SK-N-SH treated with all-trans-retinoic acid at 6 μM for 48 hours (cell line): ENCODE results near the gene PRR5L.
A peak's percentile ranks its signal among the peaks of the same experiment; 100 is the strongest.

Source experiments
- ATAC-seq: fragments of 200-7000 bp; cut with Tn5 transposase; 3 replicates; pipeline ENCODE4 v1.9.1; 2020; ENCODE audit warnings: mild to moderate bottlenecking, moderate library complexity
- ARNTL ChIP-seq: fragments of 450-650 bp; formaldehyde crosslinking; IDR thresholded peaks from 2 replicates; pipeline ENCODE4 v1.5.0; 2020; ENCODE audit warnings: low read depth, mild to moderate bottlenecking, moderate library complexity, borderline replicate concordance
- BACH2 ChIP-seq: fragments of 250-450 bp; sonication (Bioruptor Pico); IDR thresholded peaks from 2 replicates; pipeline ENCODE4 v1.9.0; 2021; ENCODE audit warnings: mild to moderate bottlenecking, borderline replicate concordance
- CSDC2 ChIP-seq: fragments of 250-450 bp; sonication (Bioruptor Pico); IDR thresholded peaks from 2 replicates; pipeline ENCODE4 v1.5.0; 2020; ENCODE audit warnings: mild to moderate bottlenecking, moderate library complexity
- CSRNP3 ChIP-seq: fragments of 250-450 bp; sonication (Bioruptor Pico); IDR thresholded peaks from 2 replicates; pipeline ENCODE4 v1.5.1; 2021; ENCODE audit warnings: mild to moderate bottlenecking, moderate library complexity
- ESRRG ChIP-seq: fragments of 250-450 bp; sonication (Bioruptor Pico); IDR thresholded peaks from 2 replicates; pipeline ENCODE4 v1.6.1; 2021; ENCODE audit warnings: mild to moderate bottlenecking
- GLIS3 ChIP-seq: fragments of 250-450 bp; sonication (Bioruptor Pico); IDR thresholded peaks from 2 replicates; pipeline ENCODE4 v1.5.0; 2020; ENCODE audit warnings: mild to moderate bottlenecking, moderate library complexity
- ISL1 ChIP-seq: fragments of 250-450 bp; sonication (Bioruptor Pico); IDR thresholded peaks from 2 replicates; pipeline ENCODE4 v2.1.2; 2022; ENCODE audit warnings: mild to moderate bottlenecking, moderate library complexity
- OSR1 ChIP-seq: fragments of 250-450 bp; sonication (Bioruptor Pico); IDR thresholded peaks from 2 replicates; pipeline ENCODE4 v1.8.0; 2022; ENCODE audit warnings: moderate library complexity, mild to moderate bottlenecking, inconsistent platforms
- POU6F1 ChIP-seq: fragments of 250-450 bp; sonication (Bioruptor Pico); IDR thresholded peaks from 2 replicates; pipeline ENCODE4 v1.8.0; 2021; ENCODE audit warnings: low read depth, mild to moderate bottlenecking, moderate library complexity, borderline replicate concordance
- PPARA ChIP-seq: fragments of 250-450 bp; sonication (Bioruptor Pico); IDR thresholded peaks from 2 replicates; pipeline ENCODE4 v1.5.0; 2020; ENCODE audit warnings: mild to moderate bottlenecking, borderline replicate concordance
- RARB ChIP-seq: fragments of 250-450 bp; sonication (Bioruptor Pico); IDR thresholded peaks from 2 replicates; pipeline ENCODE4 v1.8.0; 2021; ENCODE audit warnings: mild to moderate bottlenecking, moderate library complexity
- SNAI2 ChIP-seq: fragments of 250-450 bp; sonication (Bioruptor Pico); IDR thresholded peaks from 2 replicates; pipeline ENCODE4 v1.5.0; 2020; ENCODE audit warnings: mild to moderate bottlenecking, moderate library complexity
- TCF4 ChIP-seq: fragments of 250-450 bp; sonication (Bioruptor Pico); IDR thresholded peaks from 2 replicates; pipeline ENCODE4 v1.8.0; 2021; ENCODE audit warnings: mild to moderate bottlenecking, moderate library complexity, borderline replicate concordance
- TOX ChIP-seq: fragments of 250-450 bp; sonication (Bioruptor Pico); IDR thresholded peaks from 2 replicates; pipeline ENCODE4 v1.8.0; 2021; ENCODE audit warnings: mild to moderate bottlenecking, moderate library complexity, borderline replicate concordance
- TSHZ2 ChIP-seq: fragments of 250-450 bp; sonication (Bioruptor Pico); IDR thresholded peaks from 2 replicates; pipeline ENCODE4 v1.5.0; 2020; ENCODE audit warnings: mild to moderate bottlenecking, moderate library complexity
- ZFP3 ChIP-seq: fragments of 250-450 bp; sonication (Bioruptor Pico); IDR thresholded peaks from 2 replicates; pipeline ENCODE4 v1.5.0; 2020; ENCODE audit warnings: mild to moderate bottlenecking, moderate library complexity
- ZFP30 ChIP-seq: fragments of 450-650 bp; formaldehyde crosslinking; IDR thresholded peaks from 2 replicates; pipeline ENCODE4 v1.5.0; 2022; ENCODE audit warnings: mild to moderate bottlenecking, moderate library complexity
- ZNF565 ChIP-seq: fragments of 450-650 bp; formaldehyde crosslinking; conservative IDR thresholded peaks from 2 replicates; pipeline ENCODE4 v1.5.0; 2020; ENCODE audit warnings: low read depth, mild to moderate bottlenecking, moderate library complexity
- ZNF70 ChIP-seq: fragments of 450-650 bp; formaldehyde crosslinking; IDR thresholded peaks from 2 replicates; pipeline ENCODE4 v1.5.0; 2020; ENCODE audit warnings: mild to moderate bottlenecking, moderate library complexity
- ZNF8 ChIP-seq: fragments of 450-650 bp; formaldehyde crosslinking; IDR thresholded peaks from 2 replicates; pipeline ENCODE4 v1.5.0; 2020; ENCODE audit warnings: mild to moderate bottlenecking, moderate library complexity
- TF ChIP-seq, protein P1 (sequence below): fragments of 250-450 bp; sonication (Bioruptor Pico); IDR thresholded peaks from 2 replicates; pipeline ENCODE4 v1.8.0; 2020; ENCODE audit warnings: mild to moderate bottlenecking, moderate library complexity, borderline replicate concordance
- TF ChIP-seq, protein P2 (sequence below): fragments of 250-450 bp; sonication (Bioruptor Pico); IDR thresholded peaks from 2 replicates; pipeline ENCODE4 v1.5.1; 2020; ENCODE audit warnings: low read depth, mild to moderate bottlenecking, moderate library complexity

The PRR5L gene

DNA sequence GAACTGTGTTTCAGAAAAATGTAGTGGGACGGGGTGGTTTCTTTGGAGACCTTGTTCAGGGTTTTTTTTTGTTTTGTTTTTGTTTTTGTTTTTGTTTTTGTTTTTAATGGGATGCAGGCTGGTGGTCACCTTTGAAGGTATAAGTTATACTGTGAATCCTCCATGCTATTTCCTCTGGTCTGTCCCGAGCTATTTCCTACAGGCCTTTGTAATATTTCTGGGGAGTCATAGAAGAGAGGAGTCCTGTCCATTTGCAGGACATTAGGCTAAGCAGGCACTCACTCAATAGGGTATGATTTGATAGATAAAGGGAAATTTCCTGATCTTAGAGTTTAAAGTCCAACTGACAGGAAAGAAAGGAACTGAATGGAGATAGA, 136.0 kb downstream of the PRR5L start:
- peak; percentile 55 for ATAC-seq
- no peak for TF ChIP-seq ZNF70
- no peak for TF ChIP-seq BACH2 (CRISPR knock-in tag)
- no peak for TF ChIP-seq CSDC2 (CRISPR knock-in tag)
- TF ChIP-seq, all 23 proteins: peak for 0

DNA sequence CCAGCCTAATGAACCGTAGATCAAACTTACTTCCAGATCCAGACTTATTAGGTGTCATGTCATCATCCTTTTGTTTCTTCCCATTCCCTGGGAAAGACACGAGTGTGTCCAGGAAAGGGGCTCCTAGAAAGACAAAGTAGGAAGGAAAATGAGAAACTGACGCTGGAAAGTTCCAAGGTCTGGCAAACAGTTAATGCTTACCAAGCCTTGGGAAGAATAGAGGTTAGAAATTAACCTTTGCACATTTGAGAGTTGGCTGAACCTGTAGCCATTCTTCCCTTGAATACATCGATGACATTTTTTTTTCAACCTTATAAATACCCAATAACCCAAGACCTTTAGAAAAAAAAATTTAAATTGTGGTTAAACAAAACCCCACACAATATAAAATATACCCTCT, 136.7 kb downstream of the PRR5L start:
- TF ChIP-seq ESRRG (CRISPR knock-in tag) (no peak), TCF4 (CRISPR knock-in tag) (no peak), CSDC2 (CRISPR knock-in tag) (no peak), SNAI2 (CRISPR knock-in tag) (no peak), POU6F1 (CRISPR knock-in tag) (no peak), ZFP30 (CRISPR knock-in tag) (no peak), TOX (CRISPR knock-in tag) (no peak), ZNF8 (no peak), ZNF70 (no peak), BACH2 (CRISPR knock-in tag) (no peak), PPARA (CRISPR knock-in tag) (no peak), ISL1 (CRISPR knock-in tag) (no peak), CSRNP3 (CRISPR knock-in tag) (no peak), GLIS3 (CRISPR knock-in tag) (no peak), RARB (no peak)
- TF ChIP-seq, protein P1, sequence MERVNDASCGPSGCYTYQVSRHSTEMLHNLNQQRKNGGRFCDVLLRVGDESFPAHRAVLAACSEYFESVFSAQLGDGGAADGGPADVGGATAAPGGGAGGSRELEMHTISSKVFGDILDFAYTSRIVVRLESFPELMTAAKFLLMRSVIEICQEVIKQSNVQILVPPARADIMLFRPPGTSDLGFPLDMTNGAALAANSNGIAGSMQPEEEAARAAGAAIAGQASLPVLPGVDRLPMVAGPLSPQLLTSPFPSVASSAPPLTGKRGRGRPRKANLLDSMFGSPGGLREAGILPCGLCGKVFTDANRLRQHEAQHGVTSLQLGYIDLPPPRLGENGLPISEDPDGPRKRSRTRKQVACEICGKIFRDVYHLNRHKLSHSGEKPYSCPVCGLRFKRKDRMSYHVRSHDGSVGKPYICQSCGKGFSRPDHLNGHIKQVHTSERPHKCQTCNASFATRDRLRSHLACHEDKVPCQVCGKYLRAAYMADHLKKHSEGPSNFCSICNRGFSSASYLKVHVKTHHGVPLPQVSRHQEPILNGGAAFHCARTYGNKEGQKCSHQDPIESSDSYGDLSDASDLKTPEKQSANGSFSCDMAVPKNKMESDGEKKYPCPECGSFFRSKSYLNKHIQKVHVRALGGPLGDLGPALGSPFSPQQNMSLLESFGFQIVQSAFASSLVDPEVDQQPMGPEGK (CRISPR knock-in tag), result no peak
- TF ChIP-seq, protein P2, sequence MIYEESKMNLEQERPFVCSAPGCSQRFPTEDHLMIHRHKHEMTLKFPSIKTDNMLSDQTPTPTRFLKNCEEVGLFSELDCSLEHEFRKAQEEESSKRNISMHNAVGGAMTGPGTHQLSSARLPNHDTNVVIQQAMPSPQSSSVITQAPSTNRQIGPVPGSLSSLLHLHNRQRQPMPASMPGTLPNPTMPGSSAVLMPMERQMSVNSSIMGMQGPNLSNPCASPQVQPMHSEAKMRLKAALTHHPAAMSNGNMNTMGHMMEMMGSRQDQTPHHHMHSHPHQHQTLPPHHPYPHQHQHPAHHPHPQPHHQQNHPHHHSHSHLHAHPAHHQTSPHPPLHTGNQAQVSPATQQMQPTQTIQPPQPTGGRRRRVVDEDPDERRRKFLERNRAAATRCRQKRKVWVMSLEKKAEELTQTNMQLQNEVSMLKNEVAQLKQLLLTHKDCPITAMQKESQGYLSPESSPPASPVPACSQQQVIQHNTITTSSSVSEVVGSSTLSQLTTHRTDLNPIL, result no peak
- no peak for ATAC-seq

- ATAC-seq, result no peak
- TF ChIP-seq PPARA (CRISPR knock-in tag) (no peak), ZNF565 (CRISPR knock-in tag) (no peak), RARB (no peak), CSRNP3 (CRISPR knock-in tag) (no peak), BACH2 (CRISPR knock-in tag) (no peak), GLIS3 (CRISPR knock-in tag) (no peak), CSDC2 (CRISPR knock-in tag) (no peak), ARNTL (CRISPR knock-in tag) (no peak), ZNF70 (no peak), TCF4 (CRISPR knock-in tag) (no peak), ZFP3 (no peak), OSR1 (no peak), SNAI2 (CRISPR knock-in tag) (no peak), TSHZ2 (CRISPR knock-in tag) (no peak), ESRRG (CRISPR knock-in tag) (no peak), ZNF8 (no peak), POU6F1 (CRISPR knock-in tag) (no peak), TOX (CRISPR knock-in tag) (no peak)
- TF ChIP-seq, protein P2, result no peak
Observed at GRCh38 chr11:36436064-36436463, 140.0 kb downstream of the PRR5L start.
